COLO668 (cell line): Measurements from ENCODE around the gene GNAL.
"Not testable (repeated sequence)": the region's sequence is repeated elsewhere in the genome, so short reads cannot be mapped to it uniquely, and the experiment has no call there.

Experiments
- DNase-seq: peaks from one replicate; lab custom pipeline; 2025; ENCODE audit not compliant: unreplicated experiment; lab: John Stamatoyannopoulos, UW

GNAL gene

DNA sequence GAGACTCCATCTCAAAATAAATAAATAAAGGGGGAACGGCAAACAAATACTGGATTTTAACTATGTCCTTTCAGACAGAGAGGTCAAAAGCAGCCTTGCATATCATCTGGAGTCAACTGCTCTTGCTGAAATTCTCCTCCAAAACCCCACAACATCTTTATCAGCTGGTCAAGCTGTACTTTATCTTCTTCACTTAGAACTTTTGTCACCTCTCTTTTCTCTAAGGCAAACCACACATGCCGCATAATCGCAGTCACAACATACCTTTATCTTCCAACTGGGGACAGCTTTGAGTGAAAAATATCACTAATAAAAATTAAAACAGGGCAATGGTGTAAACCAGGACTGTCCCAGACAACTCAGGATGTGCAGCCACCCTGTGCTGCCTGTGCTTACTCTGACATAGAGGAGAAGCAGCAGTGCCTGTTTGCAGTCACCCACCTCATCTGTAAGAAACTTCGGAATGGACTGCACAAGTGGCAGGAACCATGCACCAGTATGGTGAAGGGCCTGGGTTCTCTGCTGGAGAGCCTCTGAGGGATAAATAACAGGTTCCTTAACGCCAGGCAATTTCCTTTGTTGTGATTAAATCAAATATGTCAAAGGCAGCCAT is 212.9 kb downstream of the GNAL start:
- no peak for DNase-seq

DNA sequence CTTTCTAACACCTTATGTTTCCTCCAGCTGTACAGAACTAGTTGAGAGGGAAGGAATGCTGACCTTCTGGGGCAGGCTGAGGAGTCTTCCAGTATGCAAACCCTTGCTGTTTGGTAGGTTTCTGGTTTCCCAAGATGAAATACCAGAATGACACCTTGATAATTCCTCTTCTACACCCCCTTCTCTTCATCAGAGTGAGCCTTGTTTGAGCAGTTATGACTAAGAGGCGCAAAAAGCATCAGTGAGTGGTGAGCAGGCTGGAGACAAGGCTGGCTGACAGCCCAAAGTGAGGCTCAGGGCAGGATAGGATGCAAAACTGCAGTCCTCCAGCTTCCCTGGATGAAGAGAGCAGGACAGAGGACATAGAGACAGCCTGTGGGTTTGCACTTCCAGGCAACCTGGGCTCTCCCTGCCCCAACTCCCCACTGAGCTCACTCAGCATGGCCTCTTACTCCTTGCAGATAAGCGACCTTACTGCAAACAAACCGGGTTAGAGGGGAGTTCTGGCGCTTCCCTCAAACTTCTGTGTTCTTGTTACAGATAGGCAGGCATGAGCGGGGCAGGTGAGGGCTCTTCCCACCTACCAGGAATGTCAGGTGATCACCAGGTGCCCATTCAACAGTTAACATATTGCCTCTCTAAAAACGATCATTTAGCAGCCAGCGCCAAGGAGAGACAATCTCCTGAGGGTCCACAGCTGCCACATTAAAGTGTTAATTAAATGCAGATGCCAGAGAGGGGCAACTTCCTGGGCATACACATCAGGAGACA is 213.6 kb downstream of the GNAL start:
- no peak for DNase-seq

DNA sequence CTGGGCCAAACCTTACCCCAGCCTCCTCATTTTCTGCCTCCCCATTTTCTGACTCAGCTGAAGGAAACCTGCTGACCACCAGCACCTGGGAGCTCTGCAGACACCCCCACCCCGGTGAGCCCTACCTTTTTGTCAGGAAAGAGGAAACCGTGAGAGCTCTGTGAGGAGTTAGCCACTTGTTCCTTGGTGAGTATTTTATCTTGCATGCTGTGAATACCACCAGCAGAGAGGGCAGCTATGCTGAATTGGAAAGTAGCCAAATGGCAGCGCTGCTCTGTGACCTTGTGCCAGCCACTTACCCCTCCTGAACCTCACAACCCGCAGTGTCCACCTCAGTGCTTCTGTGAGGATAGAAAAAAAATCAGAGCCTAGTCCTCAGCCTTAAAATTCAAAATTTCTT is 216.5 kb downstream of the GNAL start:
- DNase-seq = no peak

DNA sequence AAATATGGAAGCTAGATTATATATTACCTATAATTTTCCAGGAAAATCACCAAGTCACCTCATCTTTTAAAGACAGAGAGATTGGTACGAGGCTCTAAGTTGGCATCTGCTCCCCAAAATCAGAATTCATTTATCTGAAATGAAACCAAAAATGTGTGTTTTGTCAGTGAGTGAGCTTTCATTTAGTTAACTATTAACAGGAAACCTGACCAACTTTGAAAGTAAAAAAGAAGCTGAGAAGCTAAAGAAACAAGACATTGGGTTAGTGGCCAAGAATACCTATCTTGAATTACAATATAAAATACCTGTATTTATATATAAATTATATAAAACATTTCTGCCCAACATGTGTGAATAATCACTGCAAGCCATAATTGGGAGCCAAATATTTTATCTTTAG is 217.1 kb downstream of the GNAL start:
- no peak for DNase-seq

DNA sequence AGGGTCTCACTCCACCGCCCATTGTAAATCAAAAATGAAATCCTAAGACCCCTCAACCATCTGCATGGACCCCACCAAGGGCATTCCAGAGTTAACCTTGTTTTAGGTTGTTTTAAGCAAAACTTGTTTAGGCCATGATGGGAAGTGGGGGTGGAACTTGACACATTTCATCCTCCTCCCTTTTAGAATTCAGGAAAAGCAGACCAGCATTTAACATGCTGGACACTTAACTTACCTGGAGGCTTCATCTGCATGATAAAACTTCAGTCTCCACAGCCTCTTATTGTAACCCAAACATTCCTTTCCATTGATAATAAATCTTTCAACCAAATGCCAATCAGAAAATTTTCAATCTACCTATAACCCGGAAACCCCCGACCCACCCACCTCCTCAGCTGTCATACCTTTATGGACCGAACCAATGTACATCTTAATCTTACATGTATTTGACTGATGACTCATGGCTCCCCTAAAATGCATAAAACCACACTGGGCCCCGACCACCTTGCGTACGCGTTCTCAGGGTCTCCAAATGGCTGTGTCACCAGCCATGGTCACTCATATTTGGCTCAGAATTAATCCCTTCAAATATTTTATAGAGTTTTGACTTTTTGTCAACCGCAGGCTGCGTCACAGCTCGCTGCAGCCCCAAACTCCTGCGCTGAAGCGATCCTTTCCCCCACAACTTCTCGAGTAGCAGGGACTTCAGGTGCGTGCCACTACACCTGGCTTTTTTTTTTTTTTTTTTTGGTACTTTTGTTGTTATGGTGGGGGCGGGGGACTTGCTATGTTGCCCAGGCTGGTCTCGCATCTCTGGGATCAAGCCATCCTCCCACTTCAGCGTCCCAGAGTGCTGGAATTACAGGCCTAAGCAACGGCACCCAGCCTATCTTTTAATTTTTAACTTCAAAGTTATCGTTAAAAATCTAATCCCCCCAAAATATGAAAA is 218.1 kb downstream of the GNAL start:
- no peak for DNase-seq

DNA sequence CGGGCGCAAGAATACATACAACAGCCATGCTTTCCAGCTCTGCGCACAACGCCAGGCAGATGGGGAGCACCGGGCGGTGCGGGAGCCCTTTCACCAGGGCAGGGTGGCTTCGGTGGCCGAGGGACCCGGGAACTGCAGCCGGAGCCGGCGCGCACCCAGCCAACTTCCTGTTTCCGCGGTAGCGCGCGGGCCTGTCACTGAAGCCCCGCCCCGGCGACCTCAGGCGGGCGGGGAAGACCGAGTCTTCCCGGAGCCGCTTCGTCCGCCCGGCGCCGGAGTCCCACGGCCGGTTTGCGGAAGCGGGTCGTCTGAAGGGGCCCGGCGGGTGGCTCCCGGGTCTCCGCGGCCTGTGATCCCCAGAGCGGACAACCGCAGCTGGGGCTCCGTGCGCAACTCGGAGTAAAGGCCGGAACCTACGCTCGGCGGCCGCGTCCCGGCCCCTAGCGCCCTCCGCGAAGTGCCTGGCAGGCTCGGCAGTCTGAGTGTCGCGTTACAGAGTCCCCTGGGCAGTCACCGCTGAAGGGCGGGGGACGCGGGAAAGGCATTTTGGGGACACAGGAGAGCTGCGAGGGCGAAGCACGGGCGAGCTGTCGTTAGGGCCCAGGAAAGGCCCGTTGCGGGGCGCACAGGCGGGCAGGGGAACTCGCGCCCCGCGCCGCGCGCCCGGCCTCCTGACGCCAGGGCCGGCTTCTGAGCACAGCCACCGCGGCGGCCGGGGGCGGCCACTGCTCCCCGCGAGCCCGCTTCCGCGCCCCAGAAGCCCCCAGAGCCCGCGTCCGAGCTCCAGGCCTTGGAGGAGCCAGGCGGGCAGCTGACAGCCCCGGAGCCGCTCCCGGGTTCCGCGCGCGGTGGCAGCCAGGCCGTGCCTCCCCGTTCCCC is 219.4 kb downstream of the GNAL start, which contains the start of gene MPPE1:
Gene MPPE1, minus strand, starts transcription at position 136 of the 879 bp plus-strand sequence. CDS start 11,053 bp downstream, outside the sequence.
- DNase-seq = peak; percentile 98

DNA sequence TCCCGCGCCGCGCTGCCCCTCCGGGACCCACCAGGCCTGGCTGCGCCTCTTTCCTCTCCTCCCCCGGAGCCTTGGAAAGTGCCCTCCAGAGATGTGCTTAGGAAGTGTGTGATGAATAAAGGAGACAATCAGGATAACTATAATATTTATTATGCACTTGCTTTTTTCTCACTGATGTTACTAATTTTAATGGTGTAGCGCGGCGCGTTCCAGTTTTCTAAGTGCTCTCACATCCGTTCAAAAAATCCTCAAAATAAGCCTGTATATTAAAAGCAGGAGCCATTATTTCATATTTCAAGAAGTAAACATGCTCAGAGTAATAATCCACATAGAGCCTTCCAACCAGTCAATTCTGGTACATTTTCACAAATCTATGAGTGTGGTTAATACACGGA is 220.0 kb downstream of the GNAL start:
- DNase-seq = no peak

DNA sequence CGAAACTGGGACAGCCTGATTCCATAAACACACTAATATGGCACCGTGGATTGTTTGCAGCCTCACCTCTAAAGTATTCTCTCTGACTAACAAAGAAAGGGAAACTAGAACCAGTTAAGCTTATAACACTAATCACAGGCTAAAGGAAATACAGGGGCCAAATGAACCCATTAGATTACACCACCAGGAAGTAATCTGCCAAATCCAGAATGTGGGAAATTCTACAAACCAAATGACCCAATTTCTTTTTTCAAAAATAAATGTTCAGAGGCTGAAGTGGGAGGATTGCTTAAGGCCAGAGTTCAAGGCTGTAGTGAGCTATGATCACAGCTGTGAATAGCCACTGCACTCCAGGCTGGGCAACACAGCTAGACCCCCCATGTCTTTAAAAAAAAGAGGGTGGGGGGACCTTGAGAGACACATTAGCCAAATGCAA is 220.5 kb downstream of the GNAL start:
- DNase-seq = no peak

DNA sequence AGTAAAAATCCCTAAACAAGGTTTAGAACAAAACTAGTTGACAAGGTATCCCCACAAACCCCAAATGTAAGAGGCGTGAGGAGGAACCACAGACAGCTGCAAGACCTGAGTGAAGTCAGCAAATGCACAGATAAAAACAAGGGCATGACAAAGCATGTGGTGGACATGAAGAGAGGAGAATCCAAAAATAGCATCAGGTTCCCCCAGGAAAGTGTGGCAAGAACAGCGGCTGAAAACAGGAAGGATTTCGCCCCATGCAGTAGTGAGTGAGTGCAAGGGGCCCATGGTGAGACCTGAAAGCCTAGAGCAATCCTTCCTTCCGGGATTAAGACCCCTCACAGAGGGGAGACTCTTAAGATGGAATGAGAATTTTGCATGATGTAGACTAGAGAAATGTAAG is 227.8 kb downstream of the GNAL start:
- not testable (repeated sequence) for DNase-seq

DNA sequence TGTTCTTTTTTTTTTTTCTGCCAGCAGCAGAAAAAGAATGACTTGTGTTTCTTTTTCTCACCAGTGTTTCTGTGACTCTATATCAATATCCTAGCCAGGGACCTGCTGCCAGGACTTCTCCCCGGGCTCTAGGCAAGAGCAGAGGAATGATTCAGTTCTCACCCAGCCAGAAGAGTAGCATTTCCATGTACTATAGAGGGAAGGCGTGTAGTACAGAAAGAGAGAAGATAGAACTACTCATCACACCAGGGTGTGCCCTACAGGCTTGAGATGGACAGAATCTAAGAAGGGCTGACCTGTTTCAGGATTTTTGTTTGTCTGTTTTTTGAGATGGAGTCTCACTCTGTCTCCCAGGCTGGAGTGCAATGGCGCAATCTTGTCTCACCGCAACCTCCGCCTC is 230.5 kb downstream of the GNAL start:
- DNase-seq = not testable (repeated sequence)

DNA sequence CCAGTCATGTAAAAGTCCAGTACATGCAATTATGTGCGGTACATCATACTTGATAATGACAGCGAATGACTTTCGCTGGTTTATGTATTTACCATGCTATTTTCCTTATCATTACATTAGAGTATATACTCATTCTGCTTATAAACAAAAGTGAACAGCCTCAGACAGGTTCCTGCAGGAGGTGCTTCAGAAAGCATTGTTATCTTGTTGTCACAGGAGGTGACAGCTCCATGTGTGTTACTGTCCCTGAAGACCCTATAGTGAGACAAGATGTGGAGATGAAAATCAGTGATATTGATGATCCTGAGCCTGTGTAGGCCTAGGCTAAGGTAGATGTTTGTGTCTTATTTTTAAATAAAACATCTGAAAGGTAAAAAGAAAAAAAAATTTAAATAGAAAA is 234.4 kb downstream of the GNAL start:
- DNase-seq = no peak

DNA sequence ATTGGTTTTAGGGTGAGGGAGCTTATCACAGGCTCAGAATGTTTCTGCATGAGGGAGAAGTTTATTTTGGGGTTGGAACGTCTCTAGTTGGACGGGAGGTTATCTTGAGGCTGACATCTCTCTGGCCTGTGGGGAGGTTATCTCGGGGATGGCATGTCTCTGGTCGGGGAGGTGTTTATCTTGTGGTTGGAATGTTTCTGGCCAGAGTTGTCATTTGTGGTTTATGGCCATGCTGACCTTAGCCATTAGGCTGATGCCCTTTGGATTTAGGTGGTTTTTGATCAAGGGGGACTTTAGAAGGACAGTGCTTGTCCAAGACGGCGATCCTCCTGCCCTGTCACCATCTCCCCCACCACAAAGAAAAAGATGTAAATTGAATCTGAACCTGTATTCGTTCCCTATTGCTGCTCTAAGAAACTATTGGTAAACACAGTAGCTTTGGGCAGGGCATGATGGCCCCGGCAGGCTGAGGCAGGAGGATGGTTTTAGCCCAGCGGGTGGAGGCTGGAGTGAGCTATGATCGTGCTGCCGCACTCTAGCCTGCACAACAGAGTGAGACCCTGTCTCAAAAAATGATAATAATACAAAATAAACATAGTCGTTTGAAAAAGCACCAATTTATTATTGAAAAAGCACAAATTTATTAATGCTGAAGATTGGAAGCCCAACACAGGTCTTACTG is 236.9 kb downstream of the GNAL start:
- DNase-seq = no peak

DNA sequence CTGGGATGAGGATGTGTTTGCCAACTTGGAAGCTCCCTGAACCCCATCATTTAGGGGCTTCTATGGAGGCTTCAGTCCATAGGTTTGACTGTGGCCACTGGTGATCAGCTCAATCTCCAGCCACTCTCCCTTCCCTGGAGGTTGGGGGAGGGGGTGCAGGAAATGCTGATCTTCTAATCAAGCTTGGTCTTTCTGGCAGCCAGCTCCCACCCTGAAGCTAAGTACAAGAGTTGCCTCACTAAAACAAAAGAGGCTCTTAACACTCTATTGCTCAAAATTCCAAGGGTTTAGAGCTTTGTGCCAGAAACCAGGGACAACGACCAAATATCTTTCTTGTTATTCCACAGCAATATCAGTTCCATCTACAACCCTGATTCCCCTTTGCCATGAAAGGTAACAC is 238.4 kb downstream of the GNAL start:
- no peak for DNase-seq

DNA sequence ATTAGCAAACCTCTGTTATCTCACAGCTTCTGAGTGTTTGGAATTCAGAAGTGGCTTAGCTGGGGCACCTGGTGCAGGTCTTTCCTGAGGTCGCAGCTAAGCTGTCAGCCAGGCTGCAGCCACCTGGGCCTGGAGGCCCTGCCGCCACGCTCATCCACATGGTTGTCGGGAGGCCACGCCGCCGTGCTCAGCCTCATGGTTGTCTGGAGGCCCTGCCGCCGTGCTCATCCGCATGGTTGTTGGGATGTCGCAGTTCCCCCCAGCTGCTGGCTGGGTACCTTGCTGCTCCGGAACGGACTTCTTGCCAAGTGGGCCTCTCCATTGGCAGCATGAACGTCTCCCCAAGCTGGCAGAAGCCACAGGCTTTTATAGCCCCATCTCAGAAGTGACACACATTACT is 243.3 kb downstream of the GNAL start:
- no peak for DNase-seq
